HG03378 (cell line): ENCODE data around the gene DGAT2.
A peak's percentile ranks its signal among the peaks of the same experiment; 100 is the strongest.

Source experiments
- ATAC-seq: cut with Tn5 transposase; IDR thresholded peaks from one replicate; pipeline ENCODE4 v1.9.1; 2021; ENCODE audit warnings: mild to moderate bottlenecking, moderate library complexity; ENCODE audit not compliant: unreplicated experiment

Gene DGAT2

GRCh38 chr11:75797792-75798191, 29.2 kb downstream of the DGAT2 start:
- no peak for ATAC-seq

- ATAC-seq: no peak
Observed at GRCh38 chr11:75800136-75800675, 31.6 kb downstream of the DGAT2 start.

- no peak for ATAC-seq
Observed at GRCh38 chr11:75800728-75801361, 32.3 kb downstream of the DGAT2 start.

GRCh38 chr11:75801362-75802020, 32.9 kb downstream of the DGAT2 start:
- no peak for ATAC-seq

- no peak for ATAC-seq
Observed at GRCh38 chr11:75802021-75802912, 33.7 kb downstream of the DGAT2 start.

GRCh38 chr11:75802913-75803820, 34.6 kb downstream of the DGAT2 start:
- peak; percentile 66 for ATAC-seq

GRCh38 chr11:75809111-75809510, 40.5 kb downstream of the DGAT2 start:
- no peak for ATAC-seq

GRCh38 chr11:75809991-75810390, 41.4 kb downstream of the DGAT2 start:
- ATAC-seq: no peak

GRCh38 chr11:75810637-75811390, 42.2 kb downstream of the DGAT2 start:
- ATAC-seq: no peak

GRCh38 chr11:75811485-75811884, 42.9 kb downstream of the DGAT2 start:
- ATAC-seq: no peak

GRCh38 chr11:75812542-75813040, 44.0 kb downstream of the DGAT2 start:
- ATAC-seq: no peak

- no peak for ATAC-seq
Observed at GRCh38 chr11:75813124-75813523, 44.5 kb downstream of the DGAT2 start.

GRCh38 chr11:75813622-75814039, 45.1 kb downstream of the DGAT2 start:
- no peak for ATAC-seq

GRCh38 chr11:75814363-75814676, 45.7 kb downstream of the DGAT2 start:
- ATAC-seq: peak; percentile 27

- peak; percentile 74 for ATAC-seq
Observed at GRCh38 chr11:75814677-75815344, 46.2 kb downstream of the DGAT2 start, which contains the start of gene UVRAG. Gene UVRAG, plus strand, starts transcription at chr11:75815210. Its CDS starts 198 bp downstream, at chr11:75815408.

GRCh38 chr11:75815345-75816168, 47.0 kb downstream of the DGAT2 start:
- no peak for ATAC-seq

- no peak for ATAC-seq
Observed at GRCh38 chr11:75816561-75817239, 48.1 kb downstream of the DGAT2 start.

- ATAC-seq: no peak
Observed at GRCh38 chr11:75820645-75821044, 52.1 kb downstream of the DGAT2 start.
